Calu3 (cell line): ENCODE measurements around the gene EIF3J. TPM values are rescaled to one million over a fixed set of nuclear protein-coding genes. Genes with fewer than 3 reads are reported as not detected.

Experiments
- BruUV-seq: library from RNA; stranded (reverse); fragments of 400-500 nt; replicated peaks from 2 replicates; lab custom pipeline; 2021; lab: Mats Ljungman, UMichigan
- CTCF ChIA-PET: fragments of 300-600 bp; sonication (Branson Sonifier 250); formaldehyde crosslinking; loops from one replicate; lab custom pipeline; 2022; ENCODE audit warnings: antibody characterized with exemption; lab: Charles Lee
- DNase-seq: peaks from one replicate; pipeline ENCODE4 v3.0.0; 2022
- H3K27ac Mint-ChIP-seq: one replicate; pipeline ENCODE4 v1.8.0; 2022; ENCODE audit warnings: mixed read lengths; ENCODE audit not compliant: unreplicated experiment
- H3K27me3 Mint-ChIP-seq: one replicate; pipeline ENCODE4 v1.8.0; 2022; ENCODE audit warnings: mixed read lengths; ENCODE audit not compliant: unreplicated experiment
- H3K36me3 Mint-ChIP-seq: one replicate; pipeline ENCODE4 v1.8.0; 2022; ENCODE audit warnings: mild to moderate bottlenecking, moderate library complexity, mixed read lengths; ENCODE audit not compliant: insufficient read depth, unreplicated experiment
- H3K4me1 Mint-ChIP-seq: one replicate; pipeline ENCODE4 v1.8.0; 2022; ENCODE audit warnings: mild to moderate bottlenecking, low read depth, mixed read lengths; ENCODE audit not compliant: unreplicated experiment
- H3K4me3 Mint-ChIP-seq: one replicate; pipeline ENCODE4 v1.8.0; 2022; ENCODE audit warnings: mild to moderate bottlenecking, low read depth, moderate library complexity, mixed read lengths; ENCODE audit not compliant: unreplicated experiment
- H3K9me3 Mint-ChIP-seq: one replicate; pipeline ENCODE4 v1.8.0; 2022; ENCODE audit warnings: low read depth, mixed read lengths; ENCODE audit not compliant: unreplicated experiment
- CTCF ChIP-seq: fragments of 200-600 bp; IDR thresholded peaks from one replicate; pipeline ENCODE4 v1.8.0; 2022; ENCODE audit warnings: antibody characterized with exemption; ENCODE audit not compliant: unreplicated experiment
- intact Hi-C: fragments of 100-400 bp; cut with micrococcal nuclease; formaldehyde crosslinking; loops from one replicate; pipeline ENCODE4 v1.10.0; 2022; ENCODE audit not compliant: unreplicated experiment
- total RNA-seq: library from RNA; stranded (reverse); gene quantifications from 2 replicates; pipeline ENCODE4 v1.2.3, GENCODE V29; 2022

Gene EIF3J
- total RNA-seq, 1 experiment from 2014 or later = 86.5 TPM

- H3K27me3 Mint-ChIP-seq = no peaks in the 10 kb centered on the region
- no peaks in the 10 kb centered on the region for H3K4me1 Mint-ChIP-seq
- H3K27ac Mint-ChIP-seq = no peak overlapping the region
- no peaks in the 10 kb centered on the region for H3K9me3 Mint-ChIP-seq
- BruUV-seq = no TSS peak
- no peak overlapping the region for H3K4me3 Mint-ChIP-seq
- no peak for DNase-seq
- CTCF ChIA-PET = no interaction called here
- intact Hi-C loops = no loop called here
- H3K36me3 Mint-ChIP-seq = peaks cover 15% of the 10 kb centered on the region
- no peak for TF ChIP-seq CTCF
Measured at GRCh38 chr15:44573386-44573785, 36.4 kb downstream of the EIF3J start.

GRCh38 chr15:44574734-44575133, 37.8 kb downstream of the EIF3J start:
- H3K27ac Mint-ChIP-seq = no peak overlapping the region
- intact Hi-C loops = no loop called here
- no peak for DNase-seq
- TF ChIP-seq CTCF = no peak
- H3K36me3 Mint-ChIP-seq = peaks cover 5% of the 10 kb centered on the region
- CTCF ChIA-PET = no interaction called here
- H3K4me3 Mint-ChIP-seq = no peak overlapping the region
- no peaks in the 10 kb centered on the region for H3K4me1 Mint-ChIP-seq
- no peaks in the 10 kb centered on the region for H3K27me3 Mint-ChIP-seq
- no peaks in the 10 kb centered on the region for H3K9me3 Mint-ChIP-seq
- BruUV-seq = no TSS peak

GRCh38 chr15:44580105-44580504, 43.2 kb downstream of the EIF3J start:
- TF ChIP-seq CTCF = no peak
- Mint-ChIP-seq H3K4me1 (no peaks in the 10 kb centered on the region), H3K4me3 (no peak overlapping the region), H3K9me3 (no peaks in the 10 kb centered on the region), H3K36me3 (peaks cover 13% of the 10 kb centered on the region), H3K27me3 (no peaks in the 10 kb centered on the region), H3K27ac (no peak overlapping the region)
- CTCF ChIA-PET = no interaction called here
- BruUV-seq = no TSS peak
- intact Hi-C loops = no loop called here
- no peak for DNase-seq

GRCh38 chr15:44584162-44584749, 47.3 kb downstream of the EIF3J start:
- CTCF ChIA-PET = interaction anchor here (0.8 to 1.1 kb wide), 2 partner anchors 8 to 153 kb away, joined by 4 to 6 read pairs; no protein-coding TSS in a partner anchor
- peak; percentile 56 for DNase-seq
- no peaks in the 10 kb centered on the region for H3K9me3 Mint-ChIP-seq
- H3K36me3 Mint-ChIP-seq = peaks cover 13% of the 10 kb centered on the region
- no peak overlapping the region for H3K4me3 Mint-ChIP-seq
- BruUV-seq = no TSS peak
- no peak overlapping the region for H3K27ac Mint-ChIP-seq
- H3K27me3 Mint-ChIP-seq = no peaks in the 10 kb centered on the region
- intact Hi-C loops = loop anchor here (2.0 kb wide), 1 partner anchor 155 kb away; no protein-coding TSS in a partner anchor
- H3K4me1 Mint-ChIP-seq = no peaks in the 10 kb centered on the region
- TF ChIP-seq CTCF = no peak
